ENCODE data around the gene NPLOC4. TPM values are rescaled to one million over a fixed set of nuclear protein-coding genes. Genes with fewer than 3 reads are reported as not detected.

Gene NPLOC4
- total and polyA plus RNA-seq, 11 donors = 28.2 to 133 (median 99.2) TPM

- WGBS, 4 donors = 0 to 2% (median 1%) methylated on average over 9 of the region's 9 CpGs
- DNase-seq = no peak
- Histone ChIP-seq H3K36me3 (peaks cover 18 to 44% (median 37%) of the 10 kb centered on the region in 9 donors), H3K4me1 (peaks cover 2 to 45% (median 26%) of the 10 kb centered on the region in 12 donors), H3K27me3 (no peaks in the 10 kb centered on the region), H3K4me3 (peak overlapping the region; percentile 81 to 99 (median 94)), H3K27ac (peak overlapping the region; percentile 96 to 100 (median 100)), H3K9me3 (peaks cover 0 to 4% (median 0%) of the 10 kb centered on the region in 12 donors)
- TF ChIP-seq CTCF (IDR thresholded peaks at IDR 0.05) = no peak
- TF ChIP-seq POLR2A (IDR thresholded peaks at IDR 0.05) = no peak
- ATAC-seq = no peak
- intact Hi-C loops (cut with DNase I) = loop anchor here in 5 of 10 donors (2.0 to 10.0 kb wide), 7 partner anchors 41 to 353 kb away; partner anchors contain the start of genes BAHCC1 (in 2 of the 5), FAAP100 (in 1 of the 5) and P4HB (in 1 of the 5)
Measured at GRCh38 chr17:81511554-81511803, 125.4 kb downstream of the NPLOC4 start.

- intact Hi-C loops (cut with DNase I) = loop anchor here in 5 of 10 donors (2.0 to 10.0 kb wide), 7 partner anchors 41 to 354 kb away; partner anchors contain the start of genes BAHCC1 (in 2 of the 5), FAAP100 (in 1 of the 5) and P4HB (in 1 of the 5)
- Histone ChIP-seq H3K27ac (peak overlapping the region; percentile 96 to 100 (median 100)), H3K9me3 (peaks cover 0 to 4% (median 0%) of the 10 kb centered on the region in 12 donors), H3K27me3 (no peaks in the 10 kb centered on the region), H3K36me3 (peaks cover 18 to 44% (median 37%) of the 10 kb centered on the region in 9 donors), H3K4me3 (peak overlapping the region; percentile 81 to 99 (median 94)), H3K4me1 (peaks cover 0 to 40% (median 21%) of the 10 kb centered on the region in 12 donors)
- TF ChIP-seq CTCF (IDR thresholded peaks at IDR 0.05) = no peak
- no peak for TF ChIP-seq POLR2A (IDR thresholded peaks at IDR 0.05)
- 1 to 4% (median 2%) methylated on average over 26 to 48 of the region's 48 CpGs for WGBS, 4 donors
- DNase-seq (peak in 2 of 5 donors; percentile 54 to 64), ATAC-seq (no peak)
Measured at GRCh38 chr17:81510785-81511553, 125.9 kb downstream of the NPLOC4 start.

- no peak for TF ChIP-seq CTCF (IDR thresholded peaks at IDR 0.05)
- TF ChIP-seq POLR2A (IDR thresholded peaks at IDR 0.05) = no peak
- peaks cover 0 to 4% (median 0%) of the 10 kb centered on the region in 12 donors for H3K9me3 ChIP-seq
- peak overlapping the region in 11 of 12 donors; percentile 27 to 100 (median 100) for H3K27ac ChIP-seq
- intact Hi-C loops (cut with DNase I) = loop anchor here in 5 of 10 donors (1.0 to 10.0 kb wide), 8 partner anchors 22 to 355 kb away; partner anchors contain the start of genes BAHCC1 (in 2 of the 5), FAAP100 (in 1 of the 5) and P4HB (in 1 of the 5)
- H3K27me3 ChIP-seq = no peaks in the 10 kb centered on the region
- 3 to 7% (median 5%) methylated on average over 22 of the region's 22 CpGs for WGBS, 4 donors
- ATAC-seq = no peak
- H3K4me3 ChIP-seq = peak overlapping the region; percentile 81 to 99 (median 94)
- H3K4me1 ChIP-seq = peaks cover 0 to 33% (median 15%) of the 10 kb centered on the region in 12 donors
- no peak for DNase-seq
- peaks cover 18 to 44% (median 37%) of the 10 kb centered on the region in 9 donors for H3K36me3 ChIP-seq
Measured at GRCh38 chr17:81509972-81510784, 126.7 kb downstream of the NPLOC4 start.

Measured in heart left ventricle (tissue), 16 donors.